Central memory CD8-positive, alpha-beta T cell (primary cell): Measurements from ENCODE around the gene ACTMAP.
A peak's percentile ranks its signal among the peaks of the same experiment; 100 is the strongest.
"Not testable (repeated sequence)": the region's sequence is repeated elsewhere in the genome, so short reads cannot be mapped to it uniquely, and the experiment has no call there.

Source experiments
- ATAC-seq: fragments of 150-1000 bp; cut with Tn5 transposase; replicated peaks from 2 replicates; pipeline ENCODE4 v1.10.0; 2022; ENCODE audit warnings: mild to moderate bottlenecking, moderate FRiP score, moderate number of reproducible peaks; ENCODE audit not compliant: poor library complexity, severe bottlenecking; ENCODE audit errors: extremely low read depth
- DNase-seq, 2 donors: peaks; one replicate each; pipeline ENCODE4 v3.0.0; 2021; ENCODE audit warnings: low spot score in 2 of 2
- H3K27ac Mint-ChIP-seq: one replicate; pipeline ENCODE4 v1.8.0; 2022; ENCODE audit warnings: low read depth, mild to moderate bottlenecking, moderate library complexity, mixed read lengths
- H3K27me3 Mint-ChIP-seq: one replicate; pipeline ENCODE4 v1.8.0; 2022; ENCODE audit warnings: mixed read lengths
- H3K36me3 Mint-ChIP-seq: one replicate; pipeline ENCODE4 v1.8.0; 2022; ENCODE audit warnings: mild to moderate bottlenecking, moderate library complexity, mixed read lengths; ENCODE audit not compliant: insufficient read depth
- H3K4me1 Mint-ChIP-seq: one replicate; pipeline ENCODE4 v1.8.0; 2022; ENCODE audit warnings: mixed read lengths
- H3K4me3 Mint-ChIP-seq: one replicate; pipeline ENCODE4 v1.8.0; 2022; ENCODE audit warnings: mild to moderate bottlenecking, moderate library complexity, mixed read lengths
- H3K9me3 Mint-ChIP-seq: one replicate; pipeline ENCODE4 v1.8.0; 2022; ENCODE audit warnings: mixed read lengths

ACTMAP gene

DNA sequence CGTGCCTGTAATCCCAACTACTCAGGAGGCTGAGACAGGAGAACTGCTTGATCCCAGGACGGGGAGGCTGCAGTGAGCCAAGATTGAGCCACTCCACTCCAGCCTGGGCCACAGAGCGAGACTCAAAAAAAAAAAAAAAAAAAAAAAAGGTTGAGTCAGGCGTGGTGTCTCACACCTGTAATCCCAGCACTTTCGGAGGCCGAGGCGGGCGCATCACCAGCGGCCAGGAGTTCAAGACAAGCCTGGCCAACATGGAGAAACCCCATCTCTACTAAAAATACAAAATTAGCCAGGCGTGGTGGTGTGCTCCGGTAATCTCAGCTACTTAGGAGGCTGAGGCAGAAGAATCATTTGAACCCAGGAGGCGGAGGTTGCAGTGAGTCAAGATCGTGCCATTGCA lies 16.1 kb upstream of the ACTMAP start:
- Mint-ChIP-seq H3K4me1 (peaks cover 53% of the 10 kb centered on the region), H3K27ac (peak overlapping the region; percentile 90), H3K36me3 (peaks cover 70% of the 10 kb centered on the region)
- H3K27me3 Mint-ChIP-seq, DNase-seq, ATAC-seq, H3K9me3 Mint-ChIP-seq, H3K4me3 Mint-ChIP-seq: not testable (repeated sequence)

DNA sequence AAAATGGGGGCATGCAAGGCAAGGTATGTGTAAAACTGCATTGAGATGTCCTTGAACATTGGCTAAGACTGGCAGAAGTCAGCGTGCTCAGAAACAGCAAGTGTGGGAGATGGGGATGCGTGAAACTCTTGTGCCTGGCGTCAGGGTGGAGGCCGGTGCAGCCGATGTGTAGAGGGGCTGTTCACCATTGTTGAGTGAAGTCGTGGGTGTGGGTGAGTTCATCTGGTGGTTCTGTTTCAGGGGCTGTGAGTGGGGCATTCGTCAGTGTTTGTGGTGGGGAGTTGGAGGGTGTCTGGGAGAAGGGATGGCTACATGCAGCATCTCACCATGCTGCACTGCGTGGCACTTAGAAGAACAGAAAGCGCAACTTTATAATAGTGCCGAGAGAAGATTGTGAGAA lies 13.7 kb upstream of the ACTMAP start:
- ATAC-seq (no peak), DNase-seq (no peak)
- H3K4me3 Mint-ChIP-seq: peak overlapping the region; percentile 24
- peak overlapping the region; percentile 90 for H3K27ac Mint-ChIP-seq
- H3K9me3 Mint-ChIP-seq: no peaks in the 10 kb centered on the region
- H3K36me3 Mint-ChIP-seq: peaks cover 84% of the 10 kb centered on the region
- H3K27me3 Mint-ChIP-seq: no peaks in the 10 kb centered on the region
- peaks cover 49% of the 10 kb centered on the region for H3K4me1 Mint-ChIP-seq

DNA sequence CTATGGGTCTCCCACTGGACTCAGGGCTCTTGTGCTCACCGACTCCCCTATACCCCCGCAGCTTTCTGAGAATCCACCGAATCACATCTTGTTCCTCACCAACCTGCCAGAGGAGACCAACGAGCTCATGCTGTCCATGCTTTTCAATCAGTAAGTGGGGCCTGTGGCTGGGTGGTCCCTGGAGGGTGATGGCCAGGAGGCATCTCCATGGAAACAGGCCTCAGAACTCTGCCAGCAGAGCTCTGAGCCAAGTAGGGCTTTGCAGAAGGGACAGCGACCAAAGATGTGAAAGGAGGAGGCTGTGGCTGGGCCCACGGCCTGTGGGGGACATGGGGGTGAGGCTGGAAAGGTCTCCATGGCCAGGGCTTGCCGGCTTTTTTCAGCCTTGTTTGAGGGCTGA lies 13.2 kb upstream of the ACTMAP start:
- ATAC-seq: no peak
- H3K36me3 Mint-ChIP-seq: peaks cover 85% of the 10 kb centered on the region
- H3K27ac Mint-ChIP-seq: peak overlapping the region; percentile 90
- peaks cover 50% of the 10 kb centered on the region for H3K4me1 Mint-ChIP-seq
- DNase-seq: no peak
- H3K27me3 Mint-ChIP-seq: no peaks in the 10 kb centered on the region
- H3K4me3 Mint-ChIP-seq: peak overlapping the region; percentile 24
- no peaks in the 10 kb centered on the region for H3K9me3 Mint-ChIP-seq

DNA sequence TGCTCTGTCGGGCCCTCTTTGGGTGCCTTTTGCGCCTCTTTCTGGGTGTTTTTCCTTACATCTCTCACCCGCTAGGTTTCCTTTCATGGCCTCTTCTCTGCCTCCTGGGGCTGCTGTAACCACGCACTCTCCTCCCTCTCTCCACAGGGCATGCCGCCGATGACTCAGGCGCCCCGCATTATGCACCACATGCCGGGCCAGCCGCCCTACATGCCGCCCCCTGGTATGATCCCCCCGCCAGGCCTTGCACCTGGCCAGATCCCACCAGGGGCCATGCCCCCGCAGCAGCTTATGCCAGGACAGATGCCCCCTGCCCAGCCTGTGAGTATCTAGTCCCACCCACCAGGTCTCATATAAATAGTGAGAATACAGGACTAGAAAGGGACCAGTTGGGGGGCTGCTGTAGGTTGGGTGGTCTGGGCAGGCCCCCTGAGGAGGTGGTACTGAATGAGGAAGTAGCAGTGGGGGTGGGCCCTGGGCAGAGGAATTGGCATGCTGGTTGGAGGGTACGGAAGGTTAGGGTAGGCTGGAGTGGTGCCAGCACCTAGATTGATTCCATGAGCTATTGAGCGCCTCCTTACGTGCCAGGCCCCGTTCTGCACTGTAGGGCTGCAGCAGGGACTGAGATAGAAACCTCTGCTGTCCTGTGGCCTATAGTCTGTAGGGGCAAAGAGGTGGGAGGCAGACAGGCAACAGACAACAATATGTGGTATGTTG lies 12.6 kb upstream of the ACTMAP start:
- Mint-ChIP-seq H3K27ac (peak overlapping the region; percentile 90), H3K4me3 (peak overlapping the region; percentile 48), H3K9me3 (no peaks in the 10 kb centered on the region), H3K36me3 (peaks cover 89% of the 10 kb centered on the region), H3K27me3 (no peaks in the 10 kb centered on the region), H3K4me1 (peaks cover 55% of the 10 kb centered on the region)
- no peak for ATAC-seq
- no peak for DNase-seq

DNA sequence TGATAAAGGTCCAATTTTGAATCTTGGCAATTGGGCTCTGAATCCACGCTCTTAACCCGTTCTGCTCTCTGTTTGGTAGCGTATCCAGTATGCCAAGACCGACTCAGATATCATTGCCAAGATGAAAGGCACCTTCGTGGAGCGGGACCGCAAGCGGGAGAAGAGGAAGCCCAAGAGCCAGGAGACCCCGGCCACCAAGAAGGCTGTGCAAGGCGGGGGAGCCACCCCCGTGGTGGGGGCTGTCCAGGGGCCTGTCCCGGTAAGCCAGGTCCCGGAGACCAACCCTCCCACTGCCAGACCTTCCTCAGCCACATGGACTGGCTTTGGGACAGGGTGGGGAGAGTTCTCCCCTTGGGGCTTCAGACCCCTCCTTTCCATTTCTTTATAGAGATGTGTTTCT lies 9.1 kb upstream of the ACTMAP start:
- Mint-ChIP-seq H3K27ac (peak overlapping the region; percentile 33), H3K9me3 (no peaks in the 10 kb centered on the region), H3K36me3 (peaks cover 78% of the 10 kb centered on the region), H3K4me1 (peaks cover 67% of the 10 kb centered on the region), H3K4me3 (no peak overlapping the region), H3K27me3 (no peaks in the 10 kb centered on the region)
- ATAC-seq (no peak), DNase-seq (no peak)

DNA sequence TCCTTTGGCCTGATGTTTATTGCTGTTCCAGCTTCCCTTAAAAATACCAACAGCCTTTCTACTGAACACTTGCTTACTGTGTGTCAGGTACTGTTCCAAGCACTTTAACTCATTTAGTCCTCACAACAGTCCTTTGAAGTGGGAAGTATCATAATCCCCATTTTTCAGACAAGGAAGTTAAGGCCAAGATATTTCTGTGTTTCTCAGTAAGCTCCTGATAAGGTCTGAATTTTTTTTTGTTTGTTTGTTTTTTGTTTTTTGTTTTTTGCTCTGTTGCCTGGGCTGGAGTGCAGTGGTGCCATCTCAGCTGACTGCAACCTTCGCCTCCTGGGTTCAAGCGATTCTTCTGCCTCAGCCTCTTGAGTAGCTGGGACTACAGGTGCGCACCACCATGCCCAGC lies 8.2 kb upstream of the ACTMAP start:
- Mint-ChIP-seq H3K36me3 (peaks cover 73% of the 10 kb centered on the region), H3K4me3 (no peak overlapping the region), H3K9me3 (no peaks in the 10 kb centered on the region), H3K27me3 (no peaks in the 10 kb centered on the region), H3K27ac (no peak overlapping the region), H3K4me1 (peaks cover 62% of the 10 kb centered on the region)
- no peak for ATAC-seq
- no peak for DNase-seq

DNA sequence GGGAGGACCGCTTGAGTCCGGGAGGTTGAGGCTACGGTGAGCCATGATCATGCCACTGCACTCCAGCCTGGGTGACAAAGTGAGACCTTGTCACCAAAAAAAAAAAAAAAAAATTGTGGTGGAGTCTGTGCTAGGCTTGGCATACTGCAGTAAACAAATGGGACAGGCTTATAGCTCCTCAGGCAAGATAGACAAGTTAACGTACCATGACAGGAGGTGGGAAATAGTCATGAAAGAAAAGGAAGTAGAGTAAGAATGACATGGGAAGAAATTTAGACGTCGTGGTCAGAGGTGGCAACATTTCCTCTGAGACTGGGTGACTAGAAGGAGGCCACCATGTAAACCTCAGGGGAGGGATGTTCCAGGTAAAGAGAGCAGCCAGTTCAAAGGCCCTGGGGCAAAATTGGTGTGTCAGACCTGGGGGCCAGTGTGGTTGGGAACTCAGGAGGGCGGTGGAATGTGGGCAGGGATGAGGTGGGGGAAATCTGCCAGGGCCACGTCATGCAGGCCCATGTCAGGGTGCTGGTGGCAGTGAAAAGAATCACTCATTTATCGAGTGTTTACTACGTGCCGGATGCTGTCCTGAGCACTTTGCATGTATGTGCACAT lies 6.3 kb upstream of the ACTMAP start:
- Mint-ChIP-seq H3K27ac (peak overlapping the region; percentile 95), H3K27me3 (no peaks in the 10 kb centered on the region), H3K4me1 (peaks cover 59% of the 10 kb centered on the region), H3K4me3 (peak overlapping the region; percentile 84), H3K9me3 (no peaks in the 10 kb centered on the region), H3K36me3 (peaks cover 68% of the 10 kb centered on the region)
- ATAC-seq (peak; percentile 74), DNase-seq (peak; percentile 23 to 56)

DNA sequence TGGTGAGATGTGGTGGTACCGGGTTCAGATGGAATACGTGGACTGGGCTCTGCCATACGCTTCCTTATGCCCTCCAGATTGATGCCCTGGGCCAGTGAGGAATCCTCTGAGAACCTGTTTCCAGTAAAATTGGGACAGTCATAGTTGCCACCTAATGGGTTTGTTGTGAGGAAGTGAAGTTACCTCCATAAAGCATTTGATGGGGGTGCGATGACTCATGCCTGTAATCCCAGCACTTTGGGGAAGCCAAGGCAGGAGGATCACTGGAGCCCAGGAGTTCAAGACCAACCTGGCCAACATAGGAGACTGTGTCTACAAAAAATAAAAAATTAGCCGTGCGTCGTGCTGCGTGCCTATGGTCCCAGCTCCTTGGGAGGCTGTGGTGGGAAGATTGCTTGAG lies 5.5 kb upstream of the ACTMAP start:
- Mint-ChIP-seq H3K27ac (peak overlapping the region; percentile 95), H3K4me3 (peak overlapping the region; percentile 84), H3K4me1 (peaks cover 64% of the 10 kb centered on the region), H3K9me3 (no peaks in the 10 kb centered on the region), H3K27me3 (no peaks in the 10 kb centered on the region), H3K36me3 (peaks cover 69% of the 10 kb centered on the region)
- DNase-seq: no peak
- ATAC-seq: no peak

DNA sequence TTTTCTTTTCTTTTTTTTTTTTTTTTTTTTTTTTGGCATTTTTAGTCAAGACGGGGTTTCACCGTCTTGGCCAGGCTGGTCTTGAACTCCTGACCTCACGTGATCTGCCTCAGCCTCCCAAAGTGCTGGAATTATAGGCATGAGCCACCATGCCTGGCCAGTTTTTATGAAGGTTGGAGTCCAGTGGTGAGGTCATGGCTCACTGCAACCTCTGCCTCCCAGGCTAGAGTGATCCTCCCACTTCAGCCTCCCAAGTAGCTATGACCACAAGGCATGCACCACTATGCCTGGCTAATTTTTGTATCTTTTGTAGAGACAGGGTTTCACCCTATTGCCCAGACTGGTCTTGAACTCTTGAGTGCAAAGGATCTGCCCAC lies 5.0 kb upstream of the ACTMAP start:
- Mint-ChIP-seq H3K9me3 (no peaks in the 10 kb centered on the region), H3K36me3 (peaks cover 69% of the 10 kb centered on the region), H3K27me3 (no peaks in the 10 kb centered on the region), H3K4me3 (peak overlapping the region; percentile 84), H3K27ac (peak overlapping the region; percentile 95), H3K4me1 (peaks cover 67% of the 10 kb centered on the region)
- DNase-seq: no peak
- ATAC-seq: no peak

DNA sequence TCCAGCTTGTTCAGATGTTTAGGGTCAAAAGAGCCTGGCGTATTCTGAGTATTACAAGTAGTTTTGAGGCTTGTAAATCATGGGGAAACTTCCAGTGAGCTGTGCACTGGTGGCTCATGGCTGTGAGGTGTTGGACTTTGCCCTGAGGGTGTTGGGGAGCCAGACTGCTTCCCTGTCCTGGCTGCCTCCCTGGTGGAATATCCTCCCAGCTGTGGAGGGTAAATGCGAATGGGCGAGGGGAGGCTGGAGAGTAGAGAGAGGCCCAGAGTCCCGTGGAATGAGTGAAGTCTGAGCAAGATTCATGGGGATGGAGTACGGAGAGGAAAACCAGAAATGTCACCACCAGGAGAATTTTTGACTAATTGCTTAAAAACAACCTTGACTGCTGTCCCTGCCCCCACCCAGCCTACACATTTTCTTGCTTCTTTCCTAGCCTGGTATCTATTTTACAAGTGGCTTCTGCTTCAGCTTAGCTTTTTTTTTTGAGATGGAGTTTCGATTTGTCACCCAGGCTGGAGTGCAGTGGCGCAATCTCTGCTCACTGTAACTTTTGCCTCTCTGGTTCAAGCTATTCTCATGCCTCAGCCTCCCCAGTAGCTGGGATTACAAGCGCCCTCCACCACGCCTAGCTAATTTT lies 4.5 kb upstream of the ACTMAP start:
- DNase-seq (no peak), ATAC-seq (no peak)
- no peaks in the 10 kb centered on the region for H3K27me3 Mint-ChIP-seq
- no peaks in the 10 kb centered on the region for H3K9me3 Mint-ChIP-seq
- peaks cover 70% of the 10 kb centered on the region for H3K4me1 Mint-ChIP-seq
- H3K4me3 Mint-ChIP-seq: peak overlapping the region; percentile 84
- H3K27ac Mint-ChIP-seq: peak overlapping the region; percentile 95
- H3K36me3 Mint-ChIP-seq: peaks cover 68% of the 10 kb centered on the region

DNA sequence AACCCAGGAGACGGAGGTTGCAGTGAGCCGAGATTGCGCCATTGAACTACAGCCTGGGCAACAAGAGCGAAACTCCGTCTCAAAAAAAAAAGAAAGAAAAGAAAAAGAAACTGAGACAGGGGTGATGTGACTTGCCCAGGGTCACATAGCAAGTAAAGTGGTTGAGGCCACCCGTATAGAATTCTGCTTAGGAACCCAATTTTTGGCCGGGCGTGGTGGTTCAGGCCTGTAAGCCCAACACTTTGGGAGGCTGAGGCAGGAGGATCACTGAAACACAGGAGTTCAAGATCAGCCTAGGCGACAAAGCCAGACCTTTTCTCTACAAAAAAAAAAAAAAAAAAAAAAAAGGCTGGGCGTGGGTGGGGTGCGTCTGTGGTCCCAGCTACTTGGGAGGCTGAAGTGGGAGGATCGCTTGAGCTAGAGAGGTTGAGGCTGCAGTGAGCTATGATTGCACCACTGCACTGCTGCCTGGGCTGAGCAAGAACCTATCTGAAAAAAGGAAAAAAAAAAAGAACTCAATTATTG lies 2.0 kb upstream of the ACTMAP start:
- peaks cover 64% of the 10 kb centered on the region for H3K4me1 Mint-ChIP-seq
- H3K27me3 Mint-ChIP-seq: no peaks in the 10 kb centered on the region
- H3K9me3 Mint-ChIP-seq: no peaks in the 10 kb centered on the region
- ATAC-seq (no peak), DNase-seq (no peak)
- H3K4me3 Mint-ChIP-seq: peak overlapping the region; percentile 84
- peak overlapping the region; percentile 93 for H3K27ac Mint-ChIP-seq
- peaks cover 52% of the 10 kb centered on the region for H3K36me3 Mint-ChIP-seq

DNA sequence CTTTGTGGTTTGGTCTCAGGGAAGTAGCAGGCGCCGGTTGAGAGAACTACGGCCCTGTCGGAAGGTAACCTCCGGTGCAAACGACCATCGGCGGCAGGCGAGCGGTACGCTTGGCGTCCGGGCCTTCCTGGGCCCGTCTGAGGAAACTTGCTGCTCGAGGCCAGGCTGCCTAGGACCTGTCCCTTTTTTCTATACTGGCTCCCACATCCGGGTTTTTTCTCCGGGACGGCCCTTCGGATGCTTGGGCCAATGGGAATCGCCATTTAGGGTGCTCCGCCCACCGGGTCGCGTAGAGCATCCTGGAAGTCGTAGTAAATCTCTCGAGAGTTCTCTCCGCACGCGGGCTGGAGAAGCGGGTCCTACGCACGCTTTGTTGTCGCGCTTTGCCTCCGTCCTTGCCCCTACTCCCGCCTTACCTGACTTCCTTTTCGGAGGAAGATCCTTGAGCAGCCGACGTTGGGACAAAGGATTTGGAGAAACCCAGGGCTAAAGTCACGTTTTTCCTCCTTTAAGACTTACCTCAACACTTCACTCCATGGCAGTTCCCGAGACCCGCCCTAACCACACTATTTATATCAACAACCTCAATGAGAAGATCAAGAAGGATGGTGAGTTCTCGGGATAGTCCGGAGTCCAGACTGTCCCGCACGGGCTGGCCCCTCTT lies 729 bp upstream of the ACTMAP start, which contains the start of gene SNRPA:
SNRPA (plus strand) TSS at position 330 of the 664 bp plus-strand sequence; CDS start at position 536, 206 bp downstream.
- DNase-seq (peak; percentile 94 to 95), ATAC-seq (peak; percentile 73)
- Mint-ChIP-seq H3K4me3 (peak within 1 kb of the TSS; percentile 84), H3K4me1 (peaks cover 51% of the 10 kb centered on the region), H3K27me3 (no peaks in the 10 kb centered on the region), H3K9me3 (no peaks in the 10 kb centered on the region), H3K27ac (peak within 1 kb of the TSS; percentile 93), H3K36me3 (peaks cover 41% of the 10 kb centered on the region)
